Naive thymus-derived CD8-positive, alpha-beta T cell (primary cell): ENCODE data around the gene CYTH3. TPM values are rescaled to one million over a fixed set of nuclear protein-coding genes. Genes with fewer than 3 reads are reported as not detected.

ENCODE experiments used
- ATAC-seq, 2 donors: fragments of 150-1000 bp; cut with Tn5 transposase in 1 of 2; sonication (Bioruptor Pico), chemical (Tn5 transposase) in 1 of 2; 1 replicate in 1 of 2; 2 replicates in 1 of 2; pipeline ENCODE4 v1.10.0; 2021; ENCODE audit warnings: mild to moderate bottlenecking in 2 of 2, moderate library complexity in 2 of 2
- POLR2A ChIA-PET: fragments of 350-600 bp; sonication (Branson Sonifier 250); formaldehyde crosslinking; loops from one replicate; lab custom pipeline; 2021; ENCODE audit warnings: antibody characterized with exemption; lab: Charles Lee
- DNase-seq, 10 donors: peaks; one replicate each; pipeline versions ENCODE4 v3.0.0 to v3.0.0-alpha.2; 2020 to 2022
- H3K27ac Mint-ChIP-seq, 10 donors: one replicate each; pipeline ENCODE4 v1.8.0; 2020 to 2022; ENCODE audit warnings: mild to moderate bottlenecking in 10 of 10, mixed read lengths in 10 of 10, moderate library complexity in 4 of 10, inconsistent platforms in 1 of 10
- H3K27me3 Mint-ChIP-seq, 5 donors: one replicate each; pipeline ENCODE4 v1.8.0; 2021 to 2022; ENCODE audit warnings: mixed read lengths in 5 of 5
- H3K36me3 Mint-ChIP-seq, 3 donors: one replicate each; pipeline ENCODE4 v1.8.0; 2020 to 2022; ENCODE audit warnings: mixed read lengths in 3 of 3, mild to moderate bottlenecking in 2 of 3, inconsistent platforms in 1 of 3
- H3K4me1 Mint-ChIP-seq, 4 donors: one replicate each; pipeline ENCODE4 v1.8.0; 2021 to 2022; ENCODE audit warnings: mixed read lengths in 4 of 4
- H3K4me3 Mint-ChIP-seq, 10 donors: one replicate each; pipeline ENCODE4 v1.8.0; 2020 to 2022; ENCODE audit warnings: mild to moderate bottlenecking in 10 of 10, mixed read lengths in 10 of 10, moderate library complexity in 6 of 10, inconsistent platforms in 1 of 10
- H3K9me3 Mint-ChIP-seq, 9 donors: one replicate each; pipeline ENCODE4 v1.8.0; 2020 to 2022; ENCODE audit warnings: mixed read lengths in 9 of 9, mild to moderate bottlenecking in 3 of 9, inconsistent platforms in 1 of 9, moderate library complexity in 1 of 9
- polyA plus RNA-seq, 3 donors: library from polyadenylated mRNA; unstranded; fragments of 300-500 nt; fragmentation: Illumina TruSeq; gene quantifications; one replicate each; pipeline ENCODE4 v1.2.3, GENCODE V29; 2021
- total RNA-seq, 8 experiments: library from RNA in 2 of 8; stranded (reverse) in 2 of 8; gene quantifications; one replicate each; pipeline ENCODE4 v1.2.3 and lab custom pipeline; 2021 to 2026

Gene CYTH3
- total and polyA plus RNA-seq, 5 experiments from 2014 or later, result 0.77 to 8.6 (median 4.1) TPM

GRCh38 chr7:6133249-6133648, 139.2 kb downstream of the CYTH3 start:
- Mint-ChIP-seq H3K36me3 (peaks cover 5 to 65% (median 20%) of the 10 kb centered on the region in 3 donors), H3K4me3 (no peak overlapping the region)

GRCh38 chr7:6130007-6130587, 142.3 kb downstream of the CYTH3 start:
- Mint-ChIP-seq H3K9me3 (no peaks in the 10 kb centered on the region), H3K27ac (peak overlapping the region in 2 of 10 donors; percentile 29 to 49), H3K36me3 (peaks cover 5 to 80% (median 30%) of the 10 kb centered on the region in 3 donors), H3K4me1 (peaks cover 0 to 32% (median 17%) of the 10 kb centered on the region in 4 donors), H3K4me3 (no peak overlapping the region), H3K27me3 (no peaks in the 10 kb centered on the region)
- POLR2A ChIA-PET, result no interaction called here
- DNase-seq (no peak), ATAC-seq (no peak)

More at GRCh38 chr7:6133249-6133648, 139.2 kb downstream of the CYTH3 start:
- Mint-ChIP-seq H3K27me3 (no peaks in the 10 kb centered on the region), H3K27ac (peak overlapping the region in 3 of 10 donors; percentile 4 to 67 (median 24)), H3K9me3 (no peaks in the 10 kb centered on the region), H3K4me1 (peaks cover 0 to 15% (median 8%) of the 10 kb centered on the region in 4 donors)
- POLR2A ChIA-PET, result no interaction called here
- no peak for DNase-seq
- ATAC-seq, result no peak

- Mint-ChIP-seq H3K9me3 (peaks cover 0 to 2% (median 0%) of the 10 kb centered on the region in 9 donors), H3K27ac (peak overlapping the region in 3 of 10 donors; percentile 8 to 59 (median 29)), H3K36me3 (peaks cover 5 to 78% (median 35%) of the 10 kb centered on the region in 3 donors), H3K4me3 (no peak overlapping the region), H3K27me3 (no peaks in the 10 kb centered on the region), H3K4me1 (peaks cover 0 to 32% (median 17%) of the 10 kb centered on the region in 4 donors)
- POLR2A ChIA-PET, result no interaction called here
- ATAC-seq (no peak), DNase-seq (no peak)
These were observed 144.2 kb downstream of the CYTH3 start for GRCh38 chr7:6128205-6128604.

DNA sequence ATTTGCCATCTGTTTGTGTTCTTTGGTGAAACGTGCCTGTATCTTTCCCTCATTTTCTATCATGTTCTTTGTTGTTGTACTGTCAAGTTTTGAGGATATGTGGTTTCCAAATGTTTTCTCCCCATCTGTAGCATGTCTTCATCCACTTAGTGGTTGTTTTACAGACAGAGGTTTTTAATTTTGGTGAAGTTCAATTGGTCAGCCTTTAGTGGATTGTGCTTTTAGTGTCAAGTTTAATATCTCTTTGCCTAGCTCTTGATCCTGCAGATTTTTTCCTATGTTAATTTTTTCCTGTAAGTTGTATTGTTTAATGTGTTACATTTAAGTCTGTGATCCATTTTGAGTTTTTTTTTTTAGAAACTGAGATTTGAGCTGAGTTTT, 145.3 kb downstream of the CYTH3 start:
- ATAC-seq, result no peak
- Mint-ChIP-seq H3K27ac (peak overlapping the region in 3 of 10 donors; percentile 13 to 46 (median 25)), H3K4me3 (no peak overlapping the region), H3K4me1 (peaks cover 0 to 33% (median 17%) of the 10 kb centered on the region in 4 donors), H3K36me3 (peaks cover 6 to 79% (median 32%) of the 10 kb centered on the region in 3 donors), H3K9me3 (peaks cover 0 to 2% (median under 1%) of the 10 kb centered on the region in 9 donors), H3K27me3 (no peaks in the 10 kb centered on the region)
- DNase-seq, result no peak
- POLR2A ChIA-PET, result no interaction called here

DNA sequence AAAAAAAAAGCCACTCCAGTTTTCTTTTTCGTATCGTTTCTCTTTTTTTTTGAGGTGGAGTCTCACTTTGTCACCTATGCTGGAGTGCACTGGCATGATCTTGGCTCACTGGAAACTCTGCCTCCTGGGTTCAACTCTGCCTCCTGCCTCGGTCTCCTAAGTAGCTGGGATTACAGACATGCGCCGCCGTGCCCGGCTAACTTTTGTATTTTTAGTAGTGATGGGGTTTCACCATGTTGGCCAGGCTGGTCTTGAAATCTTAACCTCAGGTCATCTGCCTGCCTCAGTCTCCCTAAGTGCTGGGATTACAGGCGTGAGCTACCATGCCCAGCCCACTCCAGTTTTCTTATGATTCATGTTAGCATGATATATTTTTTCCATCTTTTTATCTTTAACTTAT, 148.6 kb downstream of the CYTH3 start:
- H3K4me1 Mint-ChIP-seq, result peaks cover 0 to 31% (median 14%) of the 10 kb centered on the region in 4 donors
- H3K27ac Mint-ChIP-seq, result peak overlapping the region in 1 of 10 donors; percentile 25
- ATAC-seq, result no peak
- no peak overlapping the region for H3K4me3 Mint-ChIP-seq
- H3K27me3 Mint-ChIP-seq, result no peaks in the 10 kb centered on the region
- no peak for DNase-seq
- H3K36me3 Mint-ChIP-seq, result peaks cover 18 to 86% (median 55%) of the 10 kb centered on the region in 3 donors
- POLR2A ChIA-PET, result no interaction called here
- H3K9me3 Mint-ChIP-seq, result peaks cover 0 to 14% (median 7%) of the 10 kb centered on the region in 9 donors

GRCh38 chr7:6121141-6121540, 151.3 kb downstream of the CYTH3 start:
- DNase-seq, result no peak
- Mint-ChIP-seq H3K27me3 (no peaks in the 10 kb centered on the region), H3K4me3 (no peak overlapping the region), H3K36me3 (peaks cover 13 to 87% (median 58%) of the 10 kb centered on the region in 3 donors), H3K27ac (no peak overlapping the region), H3K9me3 (peaks cover 0 to 14% (median 7%) of the 10 kb centered on the region in 9 donors), H3K4me1 (peaks cover 2 to 22% (median 8%) of the 10 kb centered on the region in 4 donors)
- ATAC-seq, result no peak
- POLR2A ChIA-PET, result no interaction called here

DNA sequence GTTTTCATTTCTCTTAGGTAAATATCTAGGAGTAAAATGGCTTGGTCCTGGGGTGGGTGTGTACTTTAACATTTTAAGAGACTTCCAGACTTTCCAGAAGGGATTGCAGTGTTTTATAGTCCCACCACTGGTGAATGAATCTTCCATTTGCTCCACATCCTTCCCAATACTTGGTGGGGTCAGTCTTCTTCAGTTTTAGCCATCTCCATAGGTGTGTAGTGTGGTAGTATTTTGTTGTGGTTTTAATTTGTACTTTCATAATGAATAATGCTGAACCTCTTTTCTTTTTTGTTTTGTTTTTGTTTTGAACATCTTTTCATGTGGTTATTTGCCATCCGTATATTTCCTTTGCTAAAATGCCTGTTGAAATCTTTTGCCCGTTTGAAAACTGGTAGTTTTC, 154.9 kb downstream of the CYTH3 start:
- no peaks in the 10 kb centered on the region for H3K27me3 Mint-ChIP-seq
- peaks cover 13 to 97% (median 66%) of the 10 kb centered on the region in 3 donors for H3K36me3 Mint-ChIP-seq
- peaks cover 0 to 14% (median 6%) of the 10 kb centered on the region in 9 donors for H3K9me3 Mint-ChIP-seq
- DNase-seq (no peak), ATAC-seq (no peak)
- peaks cover 2 to 17% (median 14%) of the 10 kb centered on the region in 4 donors for H3K4me1 Mint-ChIP-seq
- H3K27ac Mint-ChIP-seq, result peak overlapping the region in 3 of 10 donors; percentile 24 to 82 (median 45)
- POLR2A ChIA-PET, result no interaction called here
- no peak overlapping the region for H3K4me3 Mint-ChIP-seq

- peaks cover 2 to 14% (median 11%) of the 10 kb centered on the region in 4 donors for H3K4me1 Mint-ChIP-seq
- H3K4me3 Mint-ChIP-seq, result no peak overlapping the region
- no peak for DNase-seq
These were observed 156.2 kb downstream of the CYTH3 start for GRCh38 chr7:6116211-6116610.

More at GRCh38 chr7:6116211-6116610, 156.2 kb downstream of the CYTH3 start:
- H3K36me3 Mint-ChIP-seq, result peaks cover 3 to 95% (median 61%) of the 10 kb centered on the region in 3 donors
- no peaks in the 10 kb centered on the region for H3K27me3 Mint-ChIP-seq
- H3K27ac Mint-ChIP-seq, result no peak overlapping the region
- POLR2A ChIA-PET, result interaction anchor here (0.7 kb wide), 1 partner anchor 237 kb away, joined by 5 read pairs; no protein-coding TSS in a partner anchor
- no peak for ATAC-seq
- H3K9me3 Mint-ChIP-seq, result peaks cover 0 to 4% (median 3%) of the 10 kb centered on the region in 9 donors

Other genes starting within 250 kb of the CYTH3 start
- gene ANKRD61, start 241.2 kb downstream of the CYTH3 start, total RNA-seq, result not detected
- under 1 TPM; 0.21 to 0.36 (median 0.30) TPM for gene ANKRD61, start 241.2 kb downstream of the CYTH3 start, polyA plus RNA-seq
- 10 to 100 TPM; 77.2 to 84.8 TPM for gene EIF2AK1, start 213.4 kb downstream of the CYTH3 start, total RNA-seq
- 10 to 100 TPM; 94.1 to 95.3 (median 94.5) TPM for gene EIF2AK1, start 213.4 kb downstream of the CYTH3 start, polyA plus RNA-seq
- gene USP42, start 167.7 kb downstream of the CYTH3 start, total RNA-seq, result 10 to 100 TPM; 18.3 to 19.4 TPM
- gene USP42, start 167.7 kb downstream of the CYTH3 start, polyA plus RNA-seq, result 10 to 100 TPM in 1 of 3 donors, 1 to 10 TPM in 2; 4.9 to 13.0 (median 7.9) TPM
- gene FAM220A, start 76.3 kb upstream of the CYTH3 start, total RNA-seq, result 10 to 100 TPM; 17.8 to 27.7 TPM
- gene FAM220A, start 76.3 kb upstream of the CYTH3 start, polyA plus RNA-seq, result 1 to 10 TPM; 4.4 to 6.7 (median 5.8) TPM
- 10 to 100 TPM; 91.2 to 96.7 TPM for gene RAC1, start 101.9 kb upstream of the CYTH3 start, total RNA-seq
- gene RAC1, start 101.9 kb upstream of the CYTH3 start, polyA plus RNA-seq, result 100 to 1,000 TPM; 197 to 248 (median 218) TPM
- gene DAGLB, start 175.3 kb upstream of the CYTH3 start, total RNA-seq, result 10 to 100 TPM; 75.4 to 78.1 TPM
- gene DAGLB, start 175.3 kb upstream of the CYTH3 start, polyA plus RNA-seq, result 10 to 100 TPM in 1 of 3 donors, 1 to 10 TPM in 2; 7.2 to 11.9 (median 7.6) TPM
- 10 to 100 TPM; 33.1 to 35.3 TPM for gene KDELR2, start 211.5 kb upstream of the CYTH3 start, total RNA-seq
- 10 to 100 TPM; 39.2 to 51.1 (median 42.0) TPM for gene KDELR2, start 211.5 kb upstream of the CYTH3 start, polyA plus RNA-seq